ENCODE data around the gene NR3C2.
"Not testable (repeated sequence)": the region's sequence is repeated elsewhere in the genome, so short reads cannot be mapped to it uniquely, and the experiment has no call there.

Gene NR3C2

GRCh38 chr4:148093065-148093464 lies 349.1 kb downstream of the NR3C2 start:
- DNase-seq, result no peak

GRCh38 chr4:148092316-148093014 lies 349.7 kb downstream of the NR3C2 start:
- DNase-seq, result no peak

DNA sequence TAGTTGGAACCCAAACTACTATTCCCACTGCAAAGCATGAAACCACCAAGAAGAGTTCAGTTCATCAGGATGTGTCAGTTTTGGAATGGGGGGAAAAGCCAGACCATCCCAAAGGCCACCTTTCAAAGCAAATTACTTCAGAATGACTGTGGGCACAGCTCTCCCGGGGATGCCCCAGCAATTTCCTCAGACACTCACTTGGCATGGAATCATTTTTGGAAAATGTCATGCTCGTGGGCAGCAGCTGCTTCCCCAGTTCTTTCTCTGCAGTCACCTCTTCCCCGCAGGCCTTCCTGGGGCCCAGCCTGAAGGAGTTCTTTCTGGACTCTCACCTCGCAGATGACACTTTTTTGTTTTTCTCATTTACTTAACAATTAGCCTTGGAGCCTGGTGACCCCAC lies 350.3 kb downstream of the NR3C2 start:
- DNase-seq, result no peak

DNA sequence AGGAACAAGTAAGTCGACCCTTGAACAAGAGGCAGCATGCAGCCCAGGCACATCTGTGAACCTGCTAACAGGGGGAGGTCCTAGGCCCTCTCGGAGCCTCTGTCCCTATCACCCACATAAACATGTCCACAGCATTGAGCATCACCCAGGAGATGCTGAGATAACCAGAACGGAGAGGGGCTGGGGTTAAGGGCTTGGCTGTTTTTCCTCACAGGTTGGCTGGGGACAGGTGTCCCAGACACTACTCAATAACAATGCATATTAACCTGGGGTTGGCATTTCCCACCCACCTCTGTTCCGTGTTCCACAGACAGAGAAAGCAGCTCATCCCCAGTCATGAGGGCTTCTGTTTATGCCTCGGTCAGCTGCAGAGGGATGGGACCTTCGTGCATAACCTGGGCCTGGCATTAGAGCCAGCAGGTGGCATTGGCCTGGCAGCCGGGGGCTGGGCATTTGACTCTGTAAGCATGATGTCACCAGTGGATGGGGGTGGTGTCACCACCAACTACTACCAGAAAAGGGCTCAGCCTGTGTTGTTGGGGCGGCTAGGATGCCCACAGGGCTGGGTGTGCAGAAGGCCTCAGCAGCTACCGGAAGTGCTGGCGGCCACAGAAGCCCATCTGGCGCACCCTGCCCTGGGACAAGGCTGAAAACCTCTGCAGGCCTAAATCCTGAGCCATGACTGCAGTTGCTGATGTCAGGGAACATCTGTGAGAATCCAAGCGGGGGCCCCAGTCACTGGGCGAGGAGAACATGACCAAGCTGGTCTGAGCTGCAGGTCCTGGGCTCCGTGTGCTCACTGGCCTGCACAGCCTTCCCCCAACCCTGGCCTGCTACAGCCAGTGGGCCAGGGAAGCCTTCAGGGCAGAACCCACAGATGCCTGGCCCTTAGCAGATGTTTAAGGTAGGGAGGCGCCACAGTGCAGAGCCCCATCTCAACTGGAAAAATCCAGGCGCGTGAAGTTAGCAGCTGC lies 351.4 kb downstream of the NR3C2 start:
- no peak for DNase-seq

- DNase-seq, result no peak
Observed at GRCh38 chr4:148090029-148090428, 352.2 kb downstream of the NR3C2 start.

DNA sequence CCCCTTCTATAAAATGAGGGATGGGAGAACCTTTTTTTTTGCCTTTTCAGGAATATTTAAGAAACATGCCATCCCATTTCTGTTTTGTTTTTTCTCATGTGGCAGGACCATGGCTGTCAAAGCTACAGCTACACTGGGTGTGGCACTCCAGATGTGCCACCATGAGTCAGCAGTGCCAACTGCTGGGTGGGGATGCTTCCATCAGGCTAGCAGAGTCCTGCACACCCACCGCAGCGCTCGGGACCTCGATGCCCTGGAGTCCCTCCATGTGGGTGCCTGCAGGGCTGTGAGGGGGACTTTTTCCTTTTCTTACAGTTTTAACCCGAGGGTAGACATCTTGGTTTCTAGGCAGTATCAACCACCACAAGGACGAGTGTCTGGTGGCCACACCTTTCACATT lies 352.6 kb downstream of the NR3C2 start:
- no peak for DNase-seq

GRCh38 chr4:148083073-148083472 lies 359.1 kb downstream of the NR3C2 start:
- DNase-seq, result not testable (repeated sequence)

DNA sequence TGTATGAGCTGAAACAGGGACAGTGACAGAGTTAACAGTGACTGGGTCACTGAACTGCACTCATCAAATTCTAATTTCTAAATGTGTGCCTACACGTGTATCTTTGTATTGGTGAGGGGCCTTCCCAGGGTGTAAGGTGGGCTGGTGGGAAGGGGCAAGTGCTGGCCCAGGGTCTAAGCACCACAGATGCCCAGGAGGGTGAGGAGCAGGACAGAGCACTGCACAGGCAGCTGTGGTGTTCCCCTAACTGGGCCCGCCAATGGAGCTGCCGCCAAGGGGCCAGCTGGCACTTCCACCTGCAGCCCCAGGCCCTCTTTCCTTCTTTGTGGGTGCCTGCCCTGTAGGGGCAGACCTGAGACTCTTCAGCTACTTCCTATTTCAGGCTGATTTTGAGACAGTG lies 360.5 kb downstream of the NR3C2 start:
- DNase-seq, result no peak

DNA sequence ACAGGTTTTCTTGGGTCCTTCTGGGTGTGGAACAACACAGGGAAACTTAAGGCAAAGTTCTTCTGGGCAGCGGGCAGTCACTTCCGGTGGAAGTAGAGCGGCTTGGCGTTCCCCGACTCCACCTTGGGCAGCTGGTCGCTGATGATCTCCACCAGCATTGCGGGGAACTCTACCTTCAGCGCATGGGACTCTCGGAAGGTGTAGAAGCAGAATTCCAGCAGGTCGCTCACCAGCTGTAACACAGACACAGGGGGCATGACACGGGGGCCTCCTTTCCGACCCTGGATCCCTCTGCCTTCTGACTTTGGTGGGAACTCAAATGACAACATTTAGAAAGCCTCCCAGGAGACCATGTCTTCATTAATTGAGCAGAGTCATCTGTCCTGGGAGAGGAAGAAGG lies 360.9 kb downstream of the NR3C2 start:
- DNase-seq, result no peak

- DNase-seq, result no peak
Observed at GRCh38 chr4:148079961-148080360, 362.3 kb downstream of the NR3C2 start.

- DNase-seq, result no peak
Observed at GRCh38 chr4:148078061-148078460, 364.2 kb downstream of the NR3C2 start.

- DNase-seq, result no peak
Observed at GRCh38 chr4:148077581-148077980, 364.6 kb downstream of the NR3C2 start.

- no peak for DNase-seq
Observed at GRCh38 chr4:148076964-148077363, 365.2 kb downstream of the NR3C2 start.

GRCh38 chr4:148075438-148075837 lies 366.8 kb downstream of the NR3C2 start:
- DNase-seq, result no peak

DNA sequence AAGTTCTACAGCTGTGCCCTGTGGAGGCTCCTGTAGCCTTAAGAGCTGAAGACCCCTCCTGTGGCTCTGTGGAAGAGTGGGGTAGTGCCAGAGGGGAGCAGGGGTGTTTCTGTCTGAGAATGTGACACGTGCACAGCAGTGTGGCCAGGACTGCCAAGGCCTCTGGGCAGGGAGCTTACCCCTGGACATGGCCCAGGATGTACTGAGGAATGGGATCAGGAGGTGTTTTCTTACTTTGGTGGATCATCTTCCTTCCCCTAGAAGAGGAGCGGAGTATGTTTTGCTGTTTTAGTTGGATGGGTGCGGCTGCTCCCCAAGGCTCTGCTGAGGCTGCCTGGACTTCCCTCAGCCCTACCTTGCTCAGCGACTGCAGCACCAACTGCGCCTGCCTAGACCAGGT lies 367.8 kb downstream of the NR3C2 start:
- no peak for DNase-seq

GRCh38 chr4:148073349-148073748 lies 368.9 kb downstream of the NR3C2 start:
- no peak for DNase-seq

- DNase-seq, result no peak
Observed at GRCh38 chr4:148072789-148073188, 369.4 kb downstream of the NR3C2 start.

DNA sequence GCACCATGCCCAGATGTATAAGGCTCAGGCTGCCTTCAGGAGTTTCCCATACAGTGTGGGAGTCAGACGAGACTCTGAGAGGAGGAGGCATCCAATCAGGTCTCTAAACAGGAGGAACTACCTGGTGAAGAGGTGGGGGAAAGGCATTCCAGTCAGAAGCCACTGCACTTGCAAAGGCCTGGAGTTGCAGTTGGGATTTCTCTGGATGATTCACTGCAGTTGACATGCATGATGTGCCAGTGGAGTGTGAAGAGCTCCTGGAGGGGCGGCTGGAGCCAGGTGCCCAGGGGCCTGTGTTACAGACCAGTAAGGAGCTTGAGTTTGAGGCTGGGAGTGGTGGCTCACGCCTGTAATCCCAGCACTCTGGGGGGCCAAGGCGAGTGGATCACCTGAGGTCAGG lies 371.2 kb downstream of the NR3C2 start:
- DNase-seq, result no peak

DNA sequence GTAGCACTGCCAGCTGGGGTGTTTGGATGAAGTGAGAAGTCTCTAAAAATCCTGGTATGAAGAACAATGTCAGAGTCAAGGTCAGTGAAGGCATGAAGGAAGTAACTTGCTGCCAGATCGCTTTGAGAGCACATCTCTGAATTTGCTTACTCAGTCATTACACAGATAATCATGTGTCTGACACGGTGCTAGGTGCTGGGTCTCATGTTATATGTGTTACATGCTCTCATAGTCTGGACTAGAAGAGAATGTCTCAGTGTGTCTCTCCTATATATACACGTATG lies 372.4 kb downstream of the NR3C2 start:
- DNase-seq, result no peak

DNA sequence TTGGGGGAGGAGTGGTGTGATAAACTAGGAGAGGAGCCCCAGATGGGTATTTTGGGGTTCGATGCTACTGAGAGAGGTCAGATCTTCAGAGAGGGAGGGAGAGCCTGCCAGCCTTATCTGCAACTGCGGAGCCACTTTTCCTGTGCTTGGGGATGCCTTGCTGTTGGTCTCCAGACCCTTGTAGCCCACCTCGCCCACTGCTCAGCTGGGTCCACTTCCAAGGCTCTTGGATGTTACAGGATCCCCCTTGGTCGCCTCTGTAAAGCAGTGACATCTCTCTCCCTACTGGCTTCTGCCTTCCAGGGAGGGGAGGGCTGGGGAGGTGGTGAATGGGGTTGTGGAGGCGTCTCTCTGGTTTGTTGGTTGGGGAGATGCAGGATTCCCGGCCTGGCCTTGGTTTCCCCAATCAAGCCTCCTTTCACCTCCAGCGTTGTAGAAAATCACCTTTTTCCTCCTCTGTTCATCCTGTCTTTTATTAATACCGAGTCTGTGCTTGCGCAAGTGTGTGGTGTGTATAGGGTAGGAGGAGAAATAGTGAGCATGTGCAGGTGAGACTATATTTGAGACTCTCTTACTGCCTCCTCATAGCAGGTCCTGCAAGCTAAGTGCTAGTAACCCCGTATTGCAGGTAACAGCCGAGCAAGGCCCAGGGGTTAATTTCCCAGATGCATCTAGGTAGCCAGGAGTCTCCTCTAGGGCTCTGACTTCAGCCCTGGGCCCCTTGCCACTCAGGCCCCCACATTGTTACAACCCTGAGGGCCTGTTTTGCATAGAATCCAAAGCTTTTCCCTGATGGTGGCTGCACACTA lies 372.9 kb downstream of the NR3C2 start:
- DNase-seq, result no peak

DNA sequence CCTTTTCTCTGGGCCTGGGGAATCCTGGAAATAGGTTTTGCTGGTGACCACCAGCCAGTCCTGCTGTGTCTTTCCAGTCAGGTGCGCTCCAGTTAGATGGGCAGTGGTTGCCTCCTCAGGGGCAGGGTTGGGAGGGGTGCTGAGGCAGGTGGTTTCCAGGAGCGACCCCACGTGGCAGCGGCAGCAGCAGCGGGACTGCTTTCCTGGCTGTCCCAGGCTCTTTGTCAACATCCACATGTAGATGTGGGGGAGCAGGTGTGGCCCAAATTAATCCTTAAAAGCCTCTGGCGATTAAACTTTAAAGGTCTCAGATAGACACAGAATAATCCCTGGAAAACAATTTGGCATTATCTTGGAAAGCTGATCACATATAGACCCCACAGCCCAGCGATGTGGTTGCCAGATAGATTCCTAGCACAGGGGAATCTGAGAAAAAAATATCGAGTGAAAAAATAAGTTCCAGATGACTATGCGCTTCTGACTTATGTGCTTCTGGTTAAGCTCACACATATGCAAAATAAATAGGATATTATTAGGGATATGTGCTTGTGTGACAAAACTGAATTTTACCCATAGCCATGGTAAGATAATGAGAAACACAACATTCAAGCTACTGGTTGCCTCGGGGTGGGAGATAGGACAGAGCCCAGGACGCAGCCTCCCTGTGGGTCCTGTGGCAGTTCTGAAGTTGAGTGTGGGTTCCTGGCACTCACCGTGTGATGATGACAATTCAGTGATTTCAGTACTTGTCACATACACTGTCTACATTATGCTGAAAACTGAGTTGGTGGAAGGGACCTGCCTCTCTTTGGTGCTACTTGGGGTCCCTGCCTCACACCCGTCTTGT lies 373.9 kb downstream of the NR3C2 start:
- DNase-seq, result no peak

- DNase-seq, result no peak
Observed at GRCh38 chr4:148067301-148067916, 374.8 kb downstream of the NR3C2 start.

Data from DMS153 (cell line).